Pancreas (tissue), 10 donors: ENCODE data around the gene DLG2. TPM values are rescaled to one million over a fixed set of nuclear protein-coding genes. Genes with fewer than 3 reads are reported as not detected.
"Not testable (repeated sequence)": the region's sequence is repeated elsewhere in the genome, so short reads cannot be mapped to it uniquely, and the experiment has no call there.

Experiments
- ATAC-seq, 4 donors: fragments of 200-7000 bp; cut with Tn5 transposase; one replicate each; pipeline versions ENCODE4 v1.8.0 to v1.9.1; 2020; ENCODE audit warnings: mild to moderate bottlenecking in 4 of 4, moderate library complexity in 4 of 4
- DNase-seq, 6 donors: peaks; one replicate each; pipeline ENCODE4 v3.0.0-alpha.2; 2020
- FAIRE-seq: peaks from 2 replicates; lab custom pipeline; 2012; peaks lifted over from hg19 to GRCh38; lab: Jason Lieb, UNC
- H3K27ac ChIP-seq, 4 donors: fragments of 200-600 bp; sonication (generic); 1 replicate in 3 of 4; 2 replicates in 1 of 4; pipeline versions ENCODE4 v1.5.0 to v1.8.0; 2020
- H3K27me3 ChIP-seq, 4 donors: fragments of 200-600 bp; one replicate each; pipeline ENCODE4 v1.8.0; 2021
- H3K36me3 ChIP-seq, 3 donors: fragments of 200-600 bp; sonication (generic) in 1 of 3; one replicate each; pipeline versions ENCODE4 v1.5.0 to v1.8.0; 2020 to 2021
- H3K4me1 ChIP-seq, 3 donors: fragments of 200-600 bp; one replicate each; pipeline ENCODE4 v1.8.0; 2021
- H3K4me3 ChIP-seq, 4 donors: fragments of 200-600 bp; sonication (generic) in 2 of 4; one replicate each; pipeline versions ENCODE4 v1.5.0 to v1.8.0; 2020 to 2021
- H3K9me3 ChIP-seq, 4 donors: fragments of 200-600 bp; one replicate each; pipeline ENCODE4 v1.8.0; 2021
- CTCF ChIP-seq, 4 donors: fragments of 200-600 bp; sonication (generic) in 3 of 4; IDR thresholded peaks; one replicate each; pipeline versions ENCODE4 v1.5.0 to v1.8.0; 2021; ENCODE audit warnings: antibody characterized with exemption in 4 of 4
- WGBS, 2 donors: extraction: QIAGEN DNeasy Blood & Tissue Kit; methylation state at CpG; one replicate each; pipeline ENCODE4 v1.1.7; 2013; 5-methylcytosine and 5-hydroxymethylcytosine counted together
- intact Hi-C, 3 donors: fragments of 100-400 bp; cut with DNase I; formaldehyde crosslinking; loops; one replicate each; pipeline versions ENCODE4 v1.11.1 to v1.14.2; 2022
- polyA plus RNA-seq, 2 donors: library from polyadenylated mRNA; stranded (reverse); fragments of 200-250 nt; gene quantifications; one replicate each; pipeline ENCODE4 v1.2.3, GENCODE V29; 2013
- total RNA-seq, 6 donors: library from RNA; stranded (reverse); fragmentation: NEBNext Ultra II Directional in 4 of 6; extraction: Animal tissue kit (Norgen Biotek cat#: 25700) in 4 of 6; gene quantifications; one replicate each; pipeline versions ENCODE4 v1.2.1 to v1.2.4, GENCODE V29; 2021 to 2023
- donor health status: healthy with polysubstance abuse.
- donor health status: DM: no; HTN: no; CAD: no; lungs with moderate emphysema.
- donor health status: DM: no; HTN: no; CAD: no.
- donor health status: control.
- donor health status: control.
- donor health status: Bipolar disorder and iron deficiency.
- donor health status: DM: yes; HTN: yes; CAD: no.
- donor health status: DM: no; HTN: no; CAD: no.
- donor health status: DM: no; HTN: no; CAD: no.
- donor health status: DM: yes; HTN: yes; CAD: no.

DLG2 gene
- total and polyA plus RNA-seq, 8 donors = 1.2 to 5.4 (median 3.6) TPM

GRCh38 chr11:85414175-85414574 lies 213.0 kb downstream of the DLG2 start:
- 83 to 89% methylated on average over 5 of the region's 5 CpGs for WGBS, 2 donors
- Histone ChIP-seq H3K27ac (no peak overlapping the region), H3K36me3 (no peaks in the 10 kb centered on the region), H3K27me3 (no peaks in the 10 kb centered on the region), H3K9me3 (no peaks in the 10 kb centered on the region), H3K4me1 (no peaks in the 10 kb centered on the region), H3K4me3 (no peak overlapping the region)
- TF ChIP-seq CTCF (IDR thresholded peaks at IDR 0.05) = no peak
- no peak for FAIRE-seq
- no peak for DNase-seq
- ATAC-seq = no peak
- intact Hi-C loops = no loop called here

GRCh38 chr11:85407648-85408047 lies 219.5 kb downstream of the DLG2 start:
- TF ChIP-seq CTCF (IDR thresholded peaks at IDR 0.05) = no peak
- no peak overlapping the region for H3K27ac ChIP-seq
- intact Hi-C loops = no loop called here
- no peaks in the 10 kb centered on the region for H3K4me1 ChIP-seq
- no peak overlapping the region for H3K4me3 ChIP-seq
- no peaks in the 10 kb centered on the region for H3K27me3 ChIP-seq
- DNase-seq (no peak), FAIRE-seq (no peak), ATAC-seq (no peak)
- H3K36me3 ChIP-seq = no peaks in the 10 kb centered on the region
- 78 to 88% methylated on average over 2 of the region's 2 CpGs for WGBS, 2 donors
- H3K9me3 ChIP-seq = no peaks in the 10 kb centered on the region

- FAIRE-seq = no peak
- H3K36me3 ChIP-seq = no peaks in the 10 kb centered on the region
- TF ChIP-seq CTCF (IDR thresholded peaks at IDR 0.05) = no peak
- no peaks in the 10 kb centered on the region for H3K4me1 ChIP-seq
- no peaks in the 10 kb centered on the region for H3K9me3 ChIP-seq
- intact Hi-C loops = no loop called here
- H3K27me3 ChIP-seq = no peaks in the 10 kb centered on the region
- no peak overlapping the region for H3K27ac ChIP-seq
- 71 to 83% methylated on average over 3 of the region's 3 CpGs for whole genome bisulfite sequencing, 2 donors
- no peak for ATAC-seq
- H3K4me3 ChIP-seq = no peak overlapping the region
- no peak for DNase-seq
Measured at GRCh38 chr11:85406841-85407240, 220.3 kb downstream of the DLG2 start.

- no peak for ATAC-seq
- 61 to 70% methylated on average over 3 of the region's 3 CpGs for WGBS, 2 donors
- Histone ChIP-seq H3K36me3 (no peaks in the 10 kb centered on the region), H3K27me3 (no peaks in the 10 kb centered on the region), H3K4me1 (no peaks in the 10 kb centered on the region), H3K27ac (no peak overlapping the region), H3K9me3 (no peaks in the 10 kb centered on the region), H3K4me3 (no peak overlapping the region)
- FAIRE-seq = no peak
- intact Hi-C loops = no loop called here
- no peak for TF ChIP-seq CTCF (IDR thresholded peaks at IDR 0.05)
- no peak for DNase-seq
Measured at GRCh38 chr11:85406316-85406715, 220.8 kb downstream of the DLG2 start.

- H3K27ac ChIP-seq, intact Hi-C loops, FAIRE-seq, ATAC-seq, H3K36me3 ChIP-seq, H3K9me3 ChIP-seq, H3K27me3 ChIP-seq, H3K4me1 ChIP-seq, H3K4me3 ChIP-seq: not testable (repeated sequence)
- peak in 1 of 6 donors; percentile 5 for DNase-seq
- 36 to 38% methylated on average over 4 of the region's 4 CpGs for WGBS, 2 donors
Measured at GRCh38 chr11:85395515-85396055, 231.6 kb downstream of the DLG2 start.
